HG02642 (cell line): ENCODE results near the gene NACA2.
"Not testable (repeated sequence)": the region's sequence is repeated elsewhere in the genome, so short reads cannot be mapped to it uniquely, and the experiment has no call there.

Experiments
- ATAC-seq: cut with Tn5 transposase; IDR thresholded peaks from one replicate; pipeline ENCODE4 v1.9.1; 2021; ENCODE audit warnings: mild to moderate bottlenecking; ENCODE audit not compliant: unreplicated experiment, poor library complexity

The NACA2 gene

GRCh38 chr17:61601297-61601696 is 10.3 kb upstream of the NACA2 start:
- no peak for ATAC-seq

- ATAC-seq, result no peak
Measured at GRCh38 chr17:61600621-61601020, 9.6 kb upstream of the NACA2 start.

- ATAC-seq, result no peak
Measured at GRCh38 chr17:61599608-61600007, 8.6 kb upstream of the NACA2 start.

- ATAC-seq, result no peak
Measured at GRCh38 chr17:61598014-61598413, 7.0 kb upstream of the NACA2 start.

- no peak for ATAC-seq
Measured at GRCh38 chr17:61597607-61598006, 6.6 kb upstream of the NACA2 start.

DNA sequence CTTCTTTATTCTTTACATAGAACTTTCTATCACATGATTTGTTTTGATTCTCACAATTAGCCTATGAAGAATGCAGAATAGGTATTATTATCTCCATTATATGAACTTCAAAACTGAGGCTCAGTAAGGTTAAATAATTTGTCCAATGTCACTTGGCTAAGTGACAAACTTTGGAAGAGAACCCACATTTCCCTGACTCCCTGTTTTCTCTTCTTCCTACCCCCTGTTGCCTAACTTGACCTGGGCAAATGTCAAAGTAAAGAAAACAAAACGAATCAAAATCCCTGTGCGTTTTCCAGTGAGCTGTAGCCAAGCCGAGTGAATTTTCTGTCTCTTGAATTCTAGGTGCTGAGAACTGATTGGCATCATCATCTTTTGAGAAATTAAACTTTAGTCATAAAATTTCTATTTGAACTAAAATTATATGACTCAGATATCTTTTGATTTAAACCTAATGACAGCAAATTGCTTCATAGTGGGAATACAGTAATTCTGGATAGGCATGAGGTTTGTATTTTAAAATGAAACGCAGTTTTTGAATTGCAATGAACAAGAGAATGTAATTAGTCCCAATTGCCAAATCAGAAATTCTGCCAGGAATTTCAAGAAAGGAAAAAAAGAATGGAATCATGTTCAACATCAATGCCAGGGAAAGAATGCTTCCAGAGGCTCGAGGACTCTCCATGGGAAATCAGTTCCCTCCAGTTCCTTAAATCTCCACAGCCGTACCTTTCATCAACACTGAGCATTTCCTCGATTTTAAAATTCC is 4.6 kb upstream of the NACA2 start:
- no peak for ATAC-seq

DNA sequence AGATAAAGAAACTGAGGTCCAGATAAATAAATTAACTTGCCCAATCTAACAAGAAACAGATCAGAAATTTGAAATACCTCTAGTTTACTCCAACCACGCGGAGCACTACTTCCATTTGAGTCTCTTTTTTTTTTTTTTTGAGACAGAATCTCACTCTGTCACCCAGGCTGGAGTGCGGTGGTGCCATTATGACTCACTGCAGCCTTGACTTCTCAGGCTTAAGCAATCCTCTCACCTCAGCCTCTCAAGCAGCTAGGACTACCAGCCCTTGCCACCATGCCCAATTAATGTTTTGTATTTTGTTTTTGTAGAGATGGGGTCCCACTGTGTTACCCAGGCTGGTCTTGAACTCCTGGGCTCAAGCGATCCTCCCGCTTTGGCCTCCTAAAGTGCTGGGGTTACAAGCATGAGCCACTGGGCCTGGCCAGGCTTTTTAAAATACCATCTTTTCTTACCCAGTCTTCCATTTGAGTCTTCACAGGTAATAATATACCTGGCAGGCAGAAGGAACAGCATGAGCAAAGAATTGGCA is 3.3 kb upstream of the NACA2 start:
- no peak for ATAC-seq

- no peak for ATAC-seq
Measured at GRCh38 chr17:61593426-61593825, 2.4 kb upstream of the NACA2 start.

GRCh38 chr17:61591930-61592329 is 911 bp upstream of the NACA2 start:
- no peak for ATAC-seq

DNA sequence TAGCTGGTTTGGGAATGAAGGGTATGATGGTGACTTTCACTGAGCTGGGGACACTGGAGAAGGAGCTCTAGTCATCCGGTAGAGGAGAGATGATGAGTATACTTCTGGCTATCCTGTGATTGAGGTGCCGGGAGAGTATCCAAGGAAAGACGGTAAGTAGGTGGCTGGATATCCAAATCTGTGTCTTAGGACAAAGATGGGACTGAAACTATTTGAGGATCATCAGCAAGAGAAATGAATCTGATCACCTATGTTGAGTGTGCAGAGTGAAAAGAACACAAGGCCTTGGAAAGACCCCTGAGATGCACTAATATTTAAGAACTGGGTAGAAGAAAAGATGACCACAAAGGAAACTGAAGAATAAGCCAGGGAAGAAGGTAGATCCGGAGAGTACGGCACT is 1.0 kb downstream of the NACA2 start:
- ATAC-seq, result no peak

GRCh38 chr17:61587807-61588660 is 3.0 kb downstream of the NACA2 start:
- no peak for ATAC-seq

DNA sequence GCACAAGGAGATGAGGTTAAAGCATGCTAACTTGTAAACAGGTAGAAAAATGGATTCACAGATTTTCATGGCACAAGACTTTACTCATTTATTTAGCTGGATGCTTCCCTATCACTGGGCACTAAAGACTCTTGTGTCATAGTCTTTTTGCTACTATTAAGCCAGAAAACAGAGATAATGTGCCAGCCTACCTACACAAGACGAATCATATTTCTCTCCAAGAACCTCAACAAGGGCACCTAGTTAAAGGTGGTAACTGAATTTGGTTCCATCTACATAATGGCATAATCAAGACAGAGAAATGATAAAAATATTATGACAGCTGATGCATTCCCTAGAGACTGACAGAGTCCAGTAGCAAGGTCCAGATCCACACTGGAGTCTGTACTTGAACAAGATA is 3.8 kb downstream of the NACA2 start:
- no peak for ATAC-seq

- ATAC-seq, result not testable (repeated sequence)
Measured at GRCh38 chr17:61586622-61587021, 4.4 kb downstream of the NACA2 start.

- no peak for ATAC-seq
Measured at GRCh38 chr17:61586031-61586566, 4.9 kb downstream of the NACA2 start.

DNA sequence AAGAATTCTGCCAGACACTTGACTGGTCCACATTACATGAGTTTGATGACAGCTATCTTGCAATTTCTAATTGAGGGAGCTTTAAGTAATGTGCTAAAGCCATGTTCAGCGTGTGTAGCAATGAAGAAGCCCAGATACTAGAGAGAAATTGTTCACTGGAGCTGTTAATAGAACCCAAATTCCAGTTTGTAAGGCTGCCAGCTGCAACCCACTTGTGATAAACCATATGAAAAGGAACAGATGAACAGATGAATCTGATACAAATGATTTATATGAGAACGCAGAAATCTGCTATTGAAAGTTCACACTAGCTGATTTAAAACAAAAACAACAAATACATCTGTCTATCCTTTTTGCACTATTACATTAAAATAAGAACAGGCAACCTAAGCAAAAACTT is 6.2 kb downstream of the NACA2 start:
- no peak for ATAC-seq

DNA sequence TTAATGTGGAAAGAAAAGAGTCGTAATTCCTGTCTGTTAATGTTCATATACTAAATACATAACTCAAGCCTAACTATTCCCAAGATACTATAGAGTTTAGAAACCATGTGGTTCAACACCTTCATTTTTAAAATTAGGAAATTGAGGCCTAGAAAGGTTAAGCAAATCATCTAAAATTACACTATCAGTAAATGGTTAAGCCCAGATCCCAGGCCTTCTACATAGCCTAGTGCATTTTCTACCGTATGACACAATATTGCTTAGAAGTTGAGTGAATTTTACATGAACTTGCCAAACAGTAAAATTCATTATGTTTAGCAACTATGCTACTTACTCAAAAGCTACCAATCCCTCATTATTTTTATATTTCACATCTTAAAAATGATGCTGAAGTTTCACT is 6.8 kb downstream of the NACA2 start:
- no peak for ATAC-seq

GRCh38 chr17:61583660-61584264 is 7.3 kb downstream of the NACA2 start:
- ATAC-seq, result no peak

DNA sequence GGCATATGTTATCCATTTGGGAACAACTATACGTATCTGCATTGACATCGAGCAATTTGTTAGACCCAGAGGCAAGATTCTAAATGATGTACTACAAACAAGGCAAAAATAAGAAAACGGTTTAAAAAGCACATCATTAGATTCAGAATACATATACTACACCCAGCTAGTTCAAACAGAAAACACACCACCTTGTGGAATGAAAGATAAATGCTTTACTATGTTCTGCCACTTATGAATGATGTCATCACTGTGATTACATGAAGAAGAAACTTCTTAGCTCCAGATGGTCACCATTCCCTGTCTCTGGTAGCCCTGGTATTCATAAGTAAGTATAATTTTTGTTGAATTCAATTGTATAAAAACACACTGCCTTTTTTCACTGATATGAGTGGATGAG is 7.8 kb downstream of the NACA2 start:
- no peak for ATAC-seq

DNA sequence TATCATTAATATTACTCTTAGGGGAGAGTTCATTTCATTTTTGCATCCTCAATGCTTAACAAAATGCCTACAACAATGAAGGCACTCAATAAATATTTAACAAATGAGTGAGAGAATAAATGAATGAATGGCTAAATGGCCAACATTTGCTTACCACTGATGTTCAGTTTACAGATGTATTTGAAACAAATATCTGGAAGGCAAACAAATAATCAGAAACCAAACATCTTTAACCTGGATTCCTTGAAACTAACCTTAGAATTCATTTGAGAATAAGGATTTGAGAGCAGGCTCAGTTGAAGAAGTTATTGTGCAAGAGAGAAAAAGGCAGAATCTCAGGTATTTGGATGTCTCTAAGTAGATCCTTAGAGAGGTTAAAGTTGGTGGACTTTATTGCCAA is 8.4 kb downstream of the NACA2 start:
- ATAC-seq, result no peak

DNA sequence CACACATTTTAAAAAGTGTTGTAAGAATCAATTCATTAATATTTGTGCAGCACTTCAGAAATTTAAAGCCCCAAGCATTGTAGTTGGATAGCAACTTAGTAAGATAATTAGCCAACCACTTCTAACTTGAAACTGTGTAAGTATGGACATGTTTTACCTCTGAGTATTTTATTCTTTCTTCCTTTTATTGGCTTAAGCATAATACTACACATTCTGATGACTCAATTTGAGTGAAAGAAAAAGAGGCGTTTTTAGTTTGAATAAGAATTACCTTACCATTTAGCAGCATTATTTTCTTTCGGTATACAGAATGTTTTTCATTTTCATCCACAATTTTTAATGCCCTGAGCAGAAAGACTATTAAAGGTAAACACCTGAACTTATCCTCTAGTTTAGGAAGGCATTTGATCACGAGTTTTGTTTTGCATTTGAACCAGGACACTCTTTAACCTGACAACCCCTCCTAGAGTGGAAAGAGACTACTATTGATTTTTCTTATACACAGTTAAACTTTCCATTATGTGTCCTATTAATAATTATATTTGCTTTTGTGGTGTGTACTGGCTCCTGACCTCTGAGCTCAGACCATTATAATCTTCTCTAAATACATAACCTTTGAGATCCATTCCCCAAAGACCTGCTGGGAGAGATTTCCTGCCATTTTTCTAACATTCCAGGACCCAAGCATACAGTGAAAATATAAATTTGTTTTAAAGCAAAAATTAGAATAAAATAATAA is 9.2 kb downstream of the NACA2 start:
- ATAC-seq, result no peak
